A204.1 (cell line): ENCODE results near the gene SUPT5H.

Experiments used
- FAIRE-seq: peaks from 2 replicates; lab custom pipeline; 2012; peaks lifted over from hg19 to GRCh38; lab: Jason Lieb, UNC

SUPT5H gene

DNA sequence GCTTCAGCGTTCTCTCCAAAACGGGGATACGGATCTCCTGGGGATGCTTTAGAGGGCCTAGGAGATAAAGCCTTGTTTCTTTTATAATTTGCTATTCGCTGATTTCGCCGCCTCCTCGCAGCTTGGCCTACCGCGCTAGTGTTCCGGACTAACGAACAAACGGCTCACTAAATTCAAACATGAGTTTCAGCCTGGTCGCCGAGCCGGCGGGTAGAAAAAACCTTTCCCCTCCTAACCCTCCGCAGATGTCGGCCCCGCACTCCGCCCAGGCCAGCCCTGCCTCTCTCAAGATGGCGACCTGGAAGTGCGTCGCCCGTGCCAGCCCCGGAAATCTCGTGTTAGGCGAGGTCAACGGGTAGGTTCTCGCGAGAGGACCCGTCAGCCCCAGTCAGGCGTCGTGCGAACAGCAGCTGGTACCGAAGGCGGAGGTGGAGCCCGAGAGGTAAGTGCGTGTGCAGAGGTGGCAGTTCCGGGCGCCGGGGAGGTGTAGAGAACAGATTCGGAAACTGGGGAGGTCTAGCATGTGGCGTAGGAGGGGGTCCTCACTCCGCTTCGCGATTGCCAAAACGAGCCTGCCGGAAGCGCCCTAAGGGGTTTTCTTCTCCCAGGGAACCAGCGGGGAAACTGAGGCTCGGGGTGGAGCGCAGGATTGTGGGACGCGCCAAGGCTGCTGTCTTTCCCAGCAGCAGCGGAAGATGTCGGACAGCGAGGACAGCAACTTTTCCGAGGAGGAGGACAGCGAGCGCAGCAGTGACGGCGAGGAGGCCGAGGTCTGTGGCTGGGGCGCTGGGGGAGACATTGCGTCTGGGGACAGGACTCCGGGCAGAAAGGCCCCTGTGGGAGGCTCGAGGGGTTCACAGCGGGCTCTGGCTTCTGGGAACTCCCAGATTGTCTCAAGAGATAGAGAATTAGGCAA is at the start of gene SUPT5H:
Gene SUPT5H, plus strand, starts transcription at position 387 of the 916 bp plus-strand sequence. Its CDS starts 309 bp downstream, at position 696.
- FAIRE-seq = no peak

DNA sequence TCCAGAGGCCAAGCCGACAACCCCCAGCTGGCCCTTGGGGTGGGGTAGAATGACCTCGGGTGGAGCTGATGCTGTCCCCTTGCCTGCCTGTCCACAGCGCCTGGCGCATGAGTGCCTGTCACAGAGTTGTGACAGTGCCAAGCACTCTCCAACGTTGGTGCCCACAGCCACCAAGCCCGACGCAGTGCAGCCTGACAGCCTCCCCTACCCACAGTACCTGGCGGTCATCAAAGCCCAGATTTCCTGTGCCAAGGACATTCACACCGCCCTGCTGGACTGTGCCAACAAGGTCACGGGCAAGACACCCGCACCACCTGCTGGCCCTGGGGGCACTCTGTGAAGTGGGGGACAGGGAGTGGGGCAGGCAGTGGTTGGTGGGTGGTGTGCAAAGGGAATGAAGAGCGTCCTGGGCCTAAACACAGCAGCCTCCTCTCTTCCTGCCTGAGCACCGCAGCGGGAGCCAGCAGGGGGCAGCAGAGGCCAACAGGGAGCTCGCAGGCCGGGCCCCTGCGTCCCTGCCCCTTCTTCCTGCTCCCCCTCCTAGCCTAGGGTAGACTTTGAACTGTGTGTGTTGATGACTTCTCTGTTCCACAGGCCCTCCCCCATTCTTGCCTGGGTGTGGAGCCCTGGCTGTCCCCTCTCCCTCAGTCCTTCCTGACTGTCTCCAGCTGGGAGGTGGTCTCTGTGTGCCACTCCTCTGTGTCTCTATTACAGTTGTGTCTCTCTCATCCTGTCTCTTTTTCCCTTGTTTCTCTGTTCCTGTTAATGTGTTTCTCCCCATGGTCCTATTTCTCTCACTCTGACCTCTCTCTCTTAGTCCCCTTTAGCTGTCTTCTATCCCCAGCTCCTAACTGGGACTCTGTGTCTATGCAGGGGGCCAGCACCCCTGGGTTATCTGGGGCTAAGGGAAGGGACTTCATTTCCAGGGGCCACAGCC is 47.8 kb upstream of the SUPT5H start:
- no peak for FAIRE-seq

DNA sequence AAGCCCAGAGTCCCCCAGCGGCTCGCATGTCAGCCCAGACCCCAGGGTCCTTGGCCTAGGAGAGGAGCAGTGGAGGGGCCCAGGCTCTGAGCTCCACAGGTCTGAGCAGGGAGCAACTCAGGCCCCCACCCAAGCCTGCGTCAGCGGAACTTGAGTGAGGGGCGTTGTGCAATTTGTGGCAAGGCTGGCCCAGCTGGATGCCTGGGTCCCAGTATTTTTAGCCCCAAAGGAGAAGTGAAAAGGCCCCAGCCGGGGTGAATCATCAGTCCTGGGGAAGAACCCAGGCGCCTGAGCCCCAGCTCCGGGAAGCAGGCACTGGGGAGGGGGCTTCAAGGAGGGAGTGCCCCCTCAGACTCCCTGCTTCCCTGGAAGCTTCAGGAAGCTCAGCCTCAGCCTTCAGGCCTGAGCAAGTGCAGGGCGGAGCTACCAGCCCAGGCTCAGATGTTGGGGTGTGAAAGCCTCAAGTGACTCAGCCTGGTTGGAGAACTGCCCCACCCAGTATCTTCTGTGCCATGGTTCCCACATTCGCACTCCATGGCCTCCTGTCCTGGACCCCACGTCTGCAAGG is 47.0 kb upstream of the SUPT5H start:
- FAIRE-seq = no peak

DNA sequence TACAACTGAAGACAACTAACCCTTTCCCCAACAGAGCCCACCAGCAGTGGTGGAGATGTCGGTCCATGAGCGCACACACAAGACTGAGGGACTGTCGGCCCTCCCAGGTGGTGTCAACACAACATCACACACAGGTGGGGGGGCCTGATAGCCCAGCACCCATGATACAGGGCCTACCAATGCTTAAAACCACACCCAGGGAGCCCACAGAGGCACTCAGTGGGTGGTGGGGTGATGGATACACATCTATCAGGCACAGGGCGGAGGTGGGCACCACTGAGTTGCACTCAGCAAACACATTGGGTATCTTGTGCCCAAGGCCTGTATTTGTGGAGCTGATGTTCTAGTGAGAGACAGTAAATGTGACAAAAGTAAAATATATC is 45.7 kb upstream of the SUPT5H start:
- no peak for FAIRE-seq

DNA sequence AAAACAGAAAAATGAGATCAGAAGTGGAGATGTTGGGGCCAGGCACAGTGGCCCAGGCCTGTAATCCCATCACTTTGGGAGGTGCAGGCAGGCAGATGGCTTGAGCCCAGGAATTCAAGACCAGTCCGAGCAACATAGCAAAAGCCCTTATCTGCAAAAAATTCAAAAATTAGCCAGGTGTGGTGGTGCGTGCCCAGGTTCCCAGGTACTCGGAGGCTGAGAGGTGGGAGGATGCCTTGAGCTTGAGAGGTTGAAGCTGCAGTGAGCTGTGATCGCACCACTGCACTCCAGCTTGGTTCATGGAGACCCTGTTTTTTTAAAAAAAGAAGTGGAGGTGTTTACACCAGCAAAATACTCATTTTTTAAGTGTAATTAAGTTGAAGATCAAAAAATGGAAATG is 45.3 kb upstream of the SUPT5H start:
- no peak for FAIRE-seq

DNA sequence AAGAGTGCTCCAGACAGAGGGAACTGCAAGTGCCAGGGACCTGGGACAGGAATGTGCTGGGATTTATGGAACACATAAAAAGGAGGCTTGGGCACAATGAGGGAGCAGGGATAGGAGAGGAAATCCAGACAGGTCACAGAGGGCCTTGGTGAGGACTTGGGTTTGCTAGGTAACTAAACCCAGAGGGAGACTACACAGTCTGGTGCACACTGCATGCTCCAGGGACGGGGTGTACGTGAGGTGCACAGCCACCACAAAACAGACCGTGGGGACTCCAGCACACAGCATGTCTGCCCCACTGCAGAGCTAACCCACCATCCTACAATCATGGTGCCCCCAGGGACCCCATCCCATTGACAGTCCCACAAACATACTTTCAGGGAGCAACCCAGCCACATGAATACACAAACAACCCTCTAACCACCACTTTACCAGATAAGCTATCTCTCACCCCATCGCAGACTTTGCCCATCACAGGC is 44.3 kb upstream of the SUPT5H start:
- FAIRE-seq = no peak

DNA sequence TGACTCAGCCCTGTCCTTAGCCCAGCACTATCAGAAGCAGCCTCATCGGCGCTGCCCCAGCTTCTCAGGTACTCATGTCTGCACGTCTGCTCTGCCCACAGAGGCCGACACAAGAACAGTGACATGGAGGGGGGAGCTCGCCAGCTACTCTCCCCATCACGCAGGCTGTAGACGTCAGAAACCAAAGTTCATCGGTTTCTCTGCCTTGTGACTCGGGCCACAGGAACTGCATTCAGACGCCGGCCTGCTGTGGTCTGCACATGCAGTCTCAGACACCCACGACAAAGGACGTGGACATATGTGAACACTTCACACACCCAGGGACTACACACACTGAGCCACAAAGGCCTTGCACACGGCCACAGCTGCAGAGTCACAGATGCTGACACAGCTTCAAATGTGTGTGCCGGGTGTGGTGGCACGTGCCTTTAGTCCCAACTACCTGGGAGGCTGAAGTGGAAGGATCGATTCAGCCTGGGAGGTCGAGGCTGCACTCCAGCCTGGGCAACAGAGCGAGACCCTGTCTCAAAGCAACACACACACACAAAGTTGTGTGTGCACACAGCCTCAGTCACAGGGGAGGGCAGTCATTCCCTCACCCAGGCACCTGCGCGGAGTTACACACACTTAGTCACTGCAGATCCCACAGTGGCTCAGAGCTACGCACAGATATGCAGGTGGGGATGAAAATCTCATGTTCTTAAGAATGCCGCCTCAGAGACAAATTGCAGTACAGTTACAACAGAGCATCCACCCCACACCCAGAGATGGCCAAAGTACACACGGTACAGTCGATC is 43.6 kb upstream of the SUPT5H start:
- FAIRE-seq = no peak

DNA sequence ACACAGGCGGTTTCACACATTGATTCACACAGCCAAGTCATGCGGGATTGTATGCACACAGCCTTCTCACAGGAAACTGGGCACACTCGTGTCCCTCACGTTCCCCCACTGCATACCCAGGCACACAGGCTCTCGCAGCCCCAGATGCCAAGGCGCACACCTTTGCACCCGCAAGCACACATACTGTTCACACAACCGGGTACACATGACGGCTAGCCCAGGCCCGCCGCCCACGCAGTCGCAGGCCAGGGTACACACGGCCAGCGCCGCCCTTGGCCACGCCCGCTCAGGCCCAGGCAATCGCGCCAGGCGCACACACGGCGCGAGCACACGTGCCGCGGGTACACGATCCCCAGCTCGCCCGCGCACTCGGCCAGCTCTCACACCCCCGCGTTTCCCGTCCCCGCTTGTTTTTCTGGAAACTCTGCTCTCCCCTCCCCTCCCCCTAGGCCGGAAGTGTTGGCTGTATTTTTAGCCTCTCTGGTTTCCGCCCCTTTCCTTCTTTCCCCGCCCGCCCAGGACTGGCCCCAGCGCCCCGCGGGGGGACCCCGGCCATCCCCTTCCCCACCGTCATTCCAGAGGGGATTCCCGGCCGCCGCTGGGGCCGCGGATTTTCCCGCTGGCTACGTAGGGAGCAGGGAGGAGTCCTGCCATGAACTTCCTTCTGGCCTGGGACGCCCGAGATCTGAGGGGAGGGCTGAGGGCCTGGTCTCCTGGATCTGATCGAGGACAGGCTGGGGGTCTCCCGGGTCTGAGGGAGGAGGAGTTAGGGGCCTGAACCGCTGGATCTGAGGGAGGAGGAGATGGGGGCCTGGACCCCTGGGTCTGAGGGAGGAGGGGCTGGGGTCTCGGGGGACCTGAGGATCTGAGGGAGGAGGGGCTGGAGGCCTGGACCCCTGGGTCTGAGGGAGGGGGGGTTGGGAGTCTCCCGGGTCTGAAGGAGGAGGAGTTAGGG is 42.8 kb upstream of the SUPT5H start:
- FAIRE-seq = no peak

DNA sequence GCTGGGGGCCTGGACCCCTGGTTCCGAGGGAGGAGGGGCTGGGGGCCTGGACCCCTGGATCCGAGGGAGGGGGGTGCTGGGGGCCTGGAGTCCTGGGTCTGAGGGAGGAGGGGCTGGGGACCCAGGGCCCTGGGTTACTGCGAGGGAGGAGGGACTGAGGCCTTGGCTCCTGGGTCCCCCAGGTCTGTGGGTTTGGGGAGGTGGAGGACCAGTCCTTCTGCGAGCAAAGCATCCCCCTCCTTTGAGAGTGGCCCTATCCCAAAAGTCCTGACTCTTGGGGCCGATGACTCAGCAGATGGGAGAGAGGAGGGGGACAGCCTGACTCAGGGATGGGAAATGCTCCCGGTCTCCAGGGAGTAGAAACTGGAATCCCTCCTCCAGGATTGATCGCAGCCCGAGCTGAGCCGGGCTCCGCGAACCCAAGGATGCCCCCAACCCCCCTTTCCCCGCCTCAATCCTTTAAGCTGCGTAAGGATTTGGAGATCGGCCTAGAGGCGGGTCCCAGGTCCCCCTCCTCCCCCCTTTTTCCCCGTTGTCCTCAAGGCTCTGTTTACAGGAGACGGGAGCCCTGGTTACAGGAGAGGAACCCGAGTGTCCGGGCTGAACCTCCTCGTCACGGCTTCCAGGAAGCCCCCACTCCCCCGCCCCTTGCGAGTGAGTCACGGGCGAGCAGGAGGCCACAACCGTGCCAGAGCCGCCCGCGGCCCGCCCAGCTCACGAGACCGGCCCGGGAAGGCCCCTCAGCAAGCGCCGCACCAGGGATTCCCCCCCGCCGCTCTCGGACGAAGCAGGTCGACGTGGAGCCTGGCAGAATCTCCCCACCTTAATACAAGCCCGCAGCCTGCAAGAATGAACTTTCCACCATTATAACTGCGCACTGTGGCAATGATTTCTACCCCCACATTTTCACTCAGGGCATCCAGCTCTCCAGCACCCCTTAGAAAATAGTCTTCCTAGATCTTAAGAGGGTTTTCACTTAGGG is 41.8 kb upstream of the SUPT5H start:
- FAIRE-seq = no peak

DNA sequence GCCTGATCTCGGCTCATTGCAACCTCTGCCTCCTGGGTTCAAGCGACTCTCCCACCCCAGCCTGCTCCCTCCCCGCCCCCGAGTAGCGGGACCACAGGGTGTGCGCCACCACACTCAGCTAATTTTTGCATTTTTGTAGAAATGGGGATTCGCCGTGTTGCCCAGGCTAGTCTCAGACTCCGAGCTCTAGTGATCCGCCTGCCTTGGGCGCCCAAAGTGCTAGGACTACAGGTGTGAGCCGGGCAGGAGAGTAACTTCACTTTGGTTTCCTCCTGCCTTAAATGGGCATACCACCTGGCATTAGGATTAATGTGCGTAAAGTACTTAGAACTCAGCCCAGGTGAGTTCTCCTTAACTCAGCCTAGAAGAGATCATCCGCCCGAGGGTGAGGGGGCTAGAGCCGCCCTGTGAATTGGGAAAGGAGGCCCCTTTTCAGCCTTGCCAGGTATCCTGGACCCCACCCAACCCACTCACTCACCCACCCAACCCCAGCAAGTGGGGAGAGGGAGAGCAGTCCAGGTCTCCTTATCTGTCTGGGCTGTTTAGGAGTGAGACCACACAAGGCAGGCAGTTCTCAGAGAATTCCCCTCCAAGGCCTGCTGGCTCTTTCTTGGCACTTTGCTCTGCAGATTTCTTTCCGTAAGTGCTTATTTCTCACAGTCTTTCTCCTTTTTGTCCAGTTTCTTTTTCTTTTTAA is 40.0 kb upstream of the SUPT5H start:
- no peak for FAIRE-seq

DNA sequence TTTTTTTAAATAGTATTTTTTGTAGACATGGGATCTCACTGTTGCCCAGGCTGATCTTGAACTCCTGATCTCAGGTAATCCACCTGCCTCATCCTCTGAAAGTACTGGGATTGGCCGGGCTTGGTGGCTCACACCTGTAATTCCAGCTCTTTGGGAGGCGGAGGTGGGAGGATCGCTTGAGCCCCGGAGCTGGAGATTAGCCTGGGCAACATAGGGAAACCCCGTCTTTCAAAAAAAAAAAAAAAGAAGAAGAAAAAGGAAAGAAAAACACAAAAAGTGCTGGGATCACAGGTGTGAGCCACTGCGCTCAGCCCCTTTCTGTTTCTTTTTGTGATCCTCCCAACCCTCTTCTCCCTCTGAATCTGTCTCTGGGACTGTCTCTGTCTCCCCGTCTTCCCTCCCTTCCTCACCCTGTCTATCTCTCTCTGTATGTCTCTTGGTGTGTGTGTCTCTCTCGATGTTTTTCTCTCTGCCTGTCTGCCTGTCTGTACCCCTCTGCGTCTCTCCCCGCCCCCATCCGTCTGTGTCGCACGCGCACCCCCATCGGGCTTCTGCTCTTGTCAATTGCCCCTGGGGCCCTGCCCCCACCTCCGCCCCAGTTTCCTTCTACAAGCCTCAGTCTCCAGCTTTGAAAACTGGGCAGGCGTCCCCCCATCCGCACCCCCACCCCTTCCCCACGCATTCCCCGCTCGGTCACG is 39.3 kb upstream of the SUPT5H start:
- FAIRE-seq = no peak

DNA sequence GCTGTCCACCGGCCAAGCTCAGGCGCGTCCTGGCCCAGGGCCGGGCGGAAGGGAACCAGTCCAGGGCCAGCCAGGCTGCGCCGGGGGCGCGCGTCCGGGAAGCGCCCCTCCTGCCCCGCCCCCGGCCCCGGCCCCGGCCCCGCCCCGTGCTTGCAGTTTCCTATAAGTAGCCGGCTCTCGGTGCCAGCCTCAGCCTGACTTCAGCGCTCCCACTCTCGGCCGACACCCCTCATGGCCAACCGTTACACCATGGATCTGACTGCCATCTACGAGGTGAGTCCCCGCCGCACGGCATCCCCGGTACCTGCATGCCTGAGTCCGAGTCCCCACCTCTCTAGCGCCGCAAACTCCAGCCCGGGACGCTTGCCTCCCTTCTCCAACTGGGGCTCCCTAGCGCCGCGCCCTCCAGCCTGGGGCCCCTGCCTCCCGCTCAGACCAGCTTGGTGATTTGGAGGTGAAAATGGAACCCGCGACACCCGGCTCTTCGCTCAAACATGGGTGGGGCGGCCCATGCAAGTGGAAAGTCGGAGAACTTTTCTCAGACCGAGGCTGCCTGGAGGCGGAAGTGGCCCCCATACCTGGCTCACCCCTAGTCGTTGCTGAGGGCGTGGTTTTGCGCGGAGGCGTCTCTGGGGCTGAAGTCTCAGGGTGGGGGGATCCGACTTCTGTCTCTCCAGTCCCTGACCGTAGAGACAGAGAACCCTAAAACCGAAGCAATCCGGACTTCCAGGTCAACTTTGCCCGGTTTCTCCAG is 38.5 kb upstream of the SUPT5H start, which contains the start of gene ZFP36:
Gene ZFP36, plus strand, starts transcription at position 192 of the 754 bp plus-strand sequence. Its CDS starts 58 bp downstream, at position 250.
- no peak for FAIRE-seq

DNA sequence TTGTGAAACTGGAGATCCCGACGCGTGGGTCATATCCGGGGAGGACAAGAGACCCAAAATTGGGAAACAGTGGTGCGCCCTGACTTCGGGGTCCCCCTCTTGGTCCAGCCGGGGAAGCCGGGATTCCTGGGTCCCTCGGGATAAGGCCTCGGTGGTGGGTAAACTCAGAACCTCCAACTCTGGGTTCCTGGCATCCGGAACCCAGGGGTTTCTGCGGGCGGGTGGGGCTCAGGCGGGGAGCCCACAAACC is 38.0 kb upstream of the SUPT5H start:
- no peak for FAIRE-seq

DNA sequence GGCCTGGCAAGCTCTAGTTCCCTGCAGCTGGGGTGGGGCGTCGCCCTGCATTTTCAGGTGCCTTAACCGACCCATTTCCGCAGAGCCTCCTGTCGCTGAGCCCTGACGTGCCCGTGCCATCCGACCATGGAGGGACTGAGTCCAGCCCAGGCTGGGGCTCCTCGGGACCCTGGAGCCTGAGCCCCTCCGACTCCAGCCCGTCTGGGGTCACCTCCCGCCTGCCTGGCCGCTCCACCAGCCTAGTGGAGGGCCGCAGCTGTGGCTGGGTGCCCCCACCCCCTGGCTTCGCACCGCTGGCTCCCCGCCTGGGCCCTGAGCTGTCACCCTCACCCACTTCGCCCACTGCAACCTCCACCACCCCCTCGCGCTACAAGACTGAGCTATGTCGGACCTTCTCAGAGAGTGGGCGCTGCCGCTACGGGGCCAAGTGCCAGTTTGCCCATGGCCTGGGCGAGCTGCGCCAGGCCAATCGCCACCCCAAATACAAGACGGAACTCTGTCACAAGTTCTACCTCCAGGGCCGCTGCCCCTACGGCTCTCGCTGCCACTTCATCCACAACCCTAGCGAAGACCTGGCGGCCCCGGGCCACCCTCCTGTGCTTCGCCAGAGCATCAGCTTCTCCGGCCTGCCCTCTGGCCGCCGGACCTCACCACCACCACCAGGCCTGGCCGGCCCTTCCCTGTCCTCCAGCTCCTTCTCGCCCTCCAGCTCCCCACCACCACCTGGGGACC is 37.6 kb upstream of the SUPT5H start:
- FAIRE-seq = no peak

DNA sequence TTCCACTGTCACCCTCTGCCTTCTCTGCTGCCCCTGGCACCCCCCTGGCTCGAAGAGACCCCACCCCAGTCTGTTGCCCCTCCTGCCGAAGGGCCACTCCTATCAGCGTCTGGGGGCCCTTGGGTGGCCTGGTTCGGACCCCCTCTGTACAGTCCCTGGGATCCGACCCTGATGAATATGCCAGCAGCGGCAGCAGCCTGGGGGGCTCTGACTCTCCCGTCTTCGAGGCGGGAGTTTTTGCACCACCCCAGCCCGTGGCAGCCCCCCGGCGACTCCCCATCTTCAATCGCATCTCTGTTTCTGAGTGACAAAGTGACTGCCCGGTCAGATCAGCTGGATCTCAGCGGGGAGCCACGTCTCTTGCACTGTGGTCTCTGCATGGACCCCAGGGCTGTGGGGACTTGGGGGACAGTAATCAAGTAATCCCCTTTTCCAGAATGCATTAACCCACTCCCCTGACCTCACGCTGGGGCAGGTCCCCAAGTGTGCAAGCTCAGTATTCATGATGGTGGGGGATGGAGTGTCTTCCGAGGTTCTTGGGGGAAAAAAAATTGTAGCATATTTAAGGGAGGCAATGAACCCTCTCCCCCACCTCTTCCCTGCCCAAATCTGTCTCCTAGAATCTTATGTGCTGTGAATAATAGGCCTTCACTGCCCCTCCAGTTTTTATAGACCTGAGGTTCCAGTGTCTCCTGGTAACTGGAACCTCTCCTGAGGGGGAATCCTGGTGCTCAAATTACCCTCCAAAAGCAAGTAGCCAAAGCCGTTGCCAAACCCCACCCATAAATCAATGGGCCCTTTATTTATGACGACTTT is 36.8 kb upstream of the SUPT5H start:
- FAIRE-seq = no peak
